Measurements from ENCODE around the gene BAK1.

The BAK1 gene

DNA sequence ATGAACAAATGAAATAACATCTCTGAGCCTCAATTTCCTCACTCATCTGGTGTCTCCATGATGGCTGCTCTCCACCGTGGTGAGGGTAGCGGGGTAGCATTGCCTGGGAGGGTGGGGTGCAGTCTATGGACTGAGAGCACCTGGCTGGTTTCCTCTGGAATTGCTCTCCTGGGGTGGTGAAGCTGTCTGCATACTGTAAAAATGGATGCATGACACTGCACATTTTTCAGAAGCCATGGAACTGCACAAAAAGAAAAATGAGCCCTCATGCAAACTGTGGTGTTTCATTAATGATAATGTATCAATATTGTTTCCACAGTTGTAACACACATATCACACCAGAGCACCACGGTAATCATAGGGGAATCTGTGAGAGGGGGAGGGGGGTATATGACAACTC, 28.9 kb upstream of the BAK1 start:
- DNase-seq (ENCODE audit: low spot score): no peak
- Histone ChIP-seq H3K9me3 (ENCODE audit: severe bottlenecking) (no peaks in the 10 kb centered on the region), H3K27ac (ENCODE audit: poor library complexity, severe bottlenecking) (peak overlapping the region; percentile 69), H3K4me1 (ENCODE audit: insufficient read depth, poor library complexity, severe bottlenecking) (peaks cover 35% of the 10 kb centered on the region), H3K27me3 (ENCODE audit: insufficient read depth, poor library complexity, severe bottlenecking) (no peaks in the 10 kb centered on the region), H3K36me3 (ENCODE audit: low read depth) (no peaks in the 10 kb centered on the region), H3K4me3 (ENCODE audit: severe bottlenecking) (no peak overlapping the region)
- TF ChIP-seq, protein P1, sequence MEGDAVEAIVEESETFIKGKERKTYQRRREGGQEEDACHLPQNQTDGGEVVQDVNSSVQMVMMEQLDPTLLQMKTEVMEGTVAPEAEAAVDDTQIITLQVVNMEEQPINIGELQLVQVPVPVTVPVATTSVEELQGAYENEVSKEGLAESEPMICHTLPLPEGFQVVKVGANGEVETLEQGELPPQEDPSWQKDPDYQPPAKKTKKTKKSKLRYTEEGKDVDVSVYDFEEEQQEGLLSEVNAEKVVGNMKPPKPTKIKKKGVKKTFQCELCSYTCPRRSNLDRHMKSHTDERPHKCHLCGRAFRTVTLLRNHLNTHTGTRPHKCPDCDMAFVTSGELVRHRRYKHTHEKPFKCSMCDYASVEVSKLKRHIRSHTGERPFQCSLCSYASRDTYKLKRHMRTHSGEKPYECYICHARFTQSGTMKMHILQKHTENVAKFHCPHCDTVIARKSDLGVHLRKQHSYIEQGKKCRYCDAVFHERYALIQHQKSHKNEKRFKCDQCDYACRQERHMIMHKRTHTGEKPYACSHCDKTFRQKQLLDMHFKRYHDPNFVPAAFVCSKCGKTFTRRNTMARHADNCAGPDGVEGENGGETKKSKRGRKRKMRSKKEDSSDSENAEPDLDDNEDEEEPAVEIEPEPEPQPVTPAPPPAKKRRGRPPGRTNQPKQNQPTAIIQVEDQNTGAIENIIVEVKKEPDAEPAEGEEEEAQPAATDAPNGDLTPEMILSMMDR (IDR thresholded peaks at IDR 0.05; ENCODE audit: poor library complexity, severe bottlenecking): no peak
- no peak for ATAC-seq (ENCODE audit: low read depth)

- H3K36me3 ChIP-seq (ENCODE audit: low read depth): no peaks in the 10 kb centered on the region
- H3K9me3 ChIP-seq (ENCODE audit: severe bottlenecking): no peaks in the 10 kb centered on the region
- no peak for ATAC-seq (ENCODE audit: low read depth)
- no peak overlapping the region for H3K27ac ChIP-seq (ENCODE audit: poor library complexity, severe bottlenecking)
- no peak overlapping the region for H3K4me3 ChIP-seq (ENCODE audit: severe bottlenecking)
- H3K4me1 ChIP-seq (ENCODE audit: insufficient read depth, poor library complexity, severe bottlenecking): peaks cover 24% of the 10 kb centered on the region
- DNase-seq (ENCODE audit: low spot score): no peak
- no peaks in the 10 kb centered on the region for H3K27me3 ChIP-seq (ENCODE audit: insufficient read depth, poor library complexity, severe bottlenecking)
- TF ChIP-seq, protein P1 (IDR thresholded peaks at IDR 0.05; ENCODE audit: poor library complexity, severe bottlenecking): peak; percentile 45
Measured at GRCh38 chr6:33607784-33608161, 27.7 kb upstream of the BAK1 start.

DNA sequence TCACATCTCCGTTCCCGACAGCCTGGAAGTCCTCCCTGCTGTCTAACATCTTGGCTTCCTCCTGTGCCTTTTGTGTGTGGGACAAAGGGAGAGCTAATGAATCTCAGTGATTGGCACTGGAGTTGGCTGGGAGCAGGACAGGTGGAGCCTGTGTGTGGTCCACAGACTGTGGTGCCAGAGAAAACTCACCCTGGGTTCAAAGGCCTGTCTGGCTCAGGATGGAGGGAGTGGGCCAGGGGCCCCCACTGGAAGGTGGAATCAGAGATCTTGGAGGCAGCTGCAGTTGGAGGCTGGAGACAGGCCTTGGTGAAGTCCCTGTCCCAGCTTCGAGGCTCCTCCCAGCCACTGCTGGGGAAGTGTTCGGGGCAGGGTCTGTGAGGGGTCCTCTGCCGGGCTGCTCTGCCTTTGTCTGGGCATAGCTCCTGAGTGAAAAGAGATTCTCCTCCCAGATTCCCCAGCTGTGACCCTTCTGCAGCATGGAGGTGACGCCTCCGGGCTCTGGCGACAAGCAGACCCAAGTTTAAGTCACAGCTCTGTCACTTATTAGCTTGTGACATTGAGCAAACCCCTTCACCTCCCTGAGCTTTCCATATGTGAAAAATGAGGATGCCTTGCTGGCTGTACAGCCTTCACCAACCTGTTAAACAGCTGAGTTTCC, 27.2 kb upstream of the BAK1 start:
- DNase-seq (ENCODE audit: low spot score) (no peak), ATAC-seq (ENCODE audit: low read depth) (no peak)
- H3K36me3 ChIP-seq (ENCODE audit: low read depth): no peaks in the 10 kb centered on the region
- no peaks in the 10 kb centered on the region for H3K27me3 ChIP-seq (ENCODE audit: insufficient read depth, poor library complexity, severe bottlenecking)
- no peak overlapping the region for H3K4me3 ChIP-seq (ENCODE audit: severe bottlenecking)
- no peak overlapping the region for H3K27ac ChIP-seq (ENCODE audit: poor library complexity, severe bottlenecking)
- H3K9me3 ChIP-seq (ENCODE audit: severe bottlenecking): no peaks in the 10 kb centered on the region
- TF ChIP-seq, protein P1 (IDR thresholded peaks at IDR 0.05; ENCODE audit: poor library complexity, severe bottlenecking): no peak
- peaks cover 24% of the 10 kb centered on the region for H3K4me1 ChIP-seq (ENCODE audit: insufficient read depth, poor library complexity, severe bottlenecking)

DNA sequence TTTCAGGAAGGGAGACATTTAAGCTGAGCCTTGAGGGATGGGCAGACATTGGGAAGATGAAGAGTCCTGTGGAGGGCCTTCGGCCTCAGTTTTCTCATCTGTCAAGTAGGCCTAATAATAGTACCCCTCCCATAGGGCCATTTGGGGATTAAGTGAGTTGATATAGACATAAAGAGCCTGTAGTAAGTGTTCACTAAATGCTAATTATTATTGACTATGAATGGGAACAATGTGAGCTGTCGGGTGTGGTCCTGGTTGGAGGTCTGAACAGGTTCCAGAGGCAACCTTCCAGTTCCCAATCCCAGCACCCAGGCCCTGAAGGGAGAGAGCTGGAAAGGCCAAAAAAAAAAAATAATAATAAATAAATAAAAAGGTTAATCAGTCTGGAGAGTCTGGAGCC, 26.6 kb upstream of the BAK1 start:
- no peaks in the 10 kb centered on the region for H3K36me3 ChIP-seq (ENCODE audit: low read depth)
- H3K9me3 ChIP-seq (ENCODE audit: severe bottlenecking): no peaks in the 10 kb centered on the region
- no peak overlapping the region for H3K27ac ChIP-seq (ENCODE audit: poor library complexity, severe bottlenecking)
- ATAC-seq (ENCODE audit: low read depth): no peak
- no peak for DNase-seq (ENCODE audit: low spot score)
- peaks cover 24% of the 10 kb centered on the region for H3K4me1 ChIP-seq (ENCODE audit: insufficient read depth, poor library complexity, severe bottlenecking)
- H3K27me3 ChIP-seq (ENCODE audit: insufficient read depth, poor library complexity, severe bottlenecking): no peaks in the 10 kb centered on the region
- TF ChIP-seq, protein P1 (IDR thresholded peaks at IDR 0.05; ENCODE audit: poor library complexity, severe bottlenecking): no peak
- H3K4me3 ChIP-seq (ENCODE audit: severe bottlenecking): no peak overlapping the region
